Fibroblast of mammary gland (primary cell): Measurements from ENCODE around the gene GAPT.

Source experiments
- DNase-seq: peaks from one replicate; pipeline ENCODE4 v3.0.0-alpha.2; 2010; ENCODE audit warnings: low read depth
- H3K4me3 ChIP-seq: 2 replicates; pipeline ENCODE4 v1.5.1; 2011; ENCODE audit warnings: low read depth, mild to moderate bottlenecking, low read length, moderate library complexity; ENCODE audit not compliant: control insufficient read depth
- TF ChIP-seq, protein P1 (sequence below): conservative IDR thresholded peaks from 2 replicates; pipeline ENCODE4 v1.5.1; 2011; ENCODE audit warnings: low read depth, low read length, inconsistent platforms; ENCODE audit not compliant: control insufficient read depth, insufficient read depth

The GAPT gene

DNA sequence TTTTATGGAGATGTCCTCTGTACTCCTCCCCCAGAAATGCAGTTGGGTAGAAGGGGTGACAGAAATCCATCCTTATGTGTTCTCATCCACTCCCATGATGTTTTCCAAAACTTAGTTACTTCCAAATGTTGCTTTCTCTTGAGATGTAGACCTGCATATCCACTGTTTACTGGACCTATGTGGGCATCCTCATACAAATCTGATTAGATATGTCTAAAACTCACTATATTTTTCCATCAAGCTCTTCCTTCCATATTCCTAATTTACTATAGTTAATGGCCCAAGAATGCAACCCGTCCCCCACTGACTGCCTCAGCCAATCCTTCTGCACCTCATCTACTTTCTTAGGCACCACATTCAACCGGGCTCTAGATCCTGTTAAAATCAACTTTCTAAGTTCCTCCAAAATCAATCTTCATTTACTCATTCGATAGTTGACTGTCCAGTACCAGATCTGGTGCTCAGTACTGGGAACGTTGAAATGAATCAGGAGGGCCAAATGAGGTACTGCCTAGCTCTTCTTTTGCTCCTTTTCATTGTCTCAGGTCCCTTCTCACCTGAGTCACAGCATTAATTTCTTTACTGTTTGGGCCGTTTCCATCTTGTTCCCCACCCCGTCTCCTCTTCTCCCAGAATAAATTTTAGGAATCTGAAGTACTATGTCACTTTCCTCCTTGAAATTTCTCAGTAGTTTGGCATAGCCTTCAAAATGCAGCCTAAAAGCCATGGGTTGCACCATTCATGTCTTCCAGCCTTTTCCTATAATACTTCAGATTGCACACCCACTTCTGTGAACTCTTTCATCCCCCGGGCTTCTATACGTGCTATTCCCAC is 39.3 kb upstream of the GAPT start:
- TF ChIP-seq, protein P1, sequence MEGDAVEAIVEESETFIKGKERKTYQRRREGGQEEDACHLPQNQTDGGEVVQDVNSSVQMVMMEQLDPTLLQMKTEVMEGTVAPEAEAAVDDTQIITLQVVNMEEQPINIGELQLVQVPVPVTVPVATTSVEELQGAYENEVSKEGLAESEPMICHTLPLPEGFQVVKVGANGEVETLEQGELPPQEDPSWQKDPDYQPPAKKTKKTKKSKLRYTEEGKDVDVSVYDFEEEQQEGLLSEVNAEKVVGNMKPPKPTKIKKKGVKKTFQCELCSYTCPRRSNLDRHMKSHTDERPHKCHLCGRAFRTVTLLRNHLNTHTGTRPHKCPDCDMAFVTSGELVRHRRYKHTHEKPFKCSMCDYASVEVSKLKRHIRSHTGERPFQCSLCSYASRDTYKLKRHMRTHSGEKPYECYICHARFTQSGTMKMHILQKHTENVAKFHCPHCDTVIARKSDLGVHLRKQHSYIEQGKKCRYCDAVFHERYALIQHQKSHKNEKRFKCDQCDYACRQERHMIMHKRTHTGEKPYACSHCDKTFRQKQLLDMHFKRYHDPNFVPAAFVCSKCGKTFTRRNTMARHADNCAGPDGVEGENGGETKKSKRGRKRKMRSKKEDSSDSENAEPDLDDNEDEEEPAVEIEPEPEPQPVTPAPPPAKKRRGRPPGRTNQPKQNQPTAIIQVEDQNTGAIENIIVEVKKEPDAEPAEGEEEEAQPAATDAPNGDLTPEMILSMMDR, result no peak
- H3K4me3 ChIP-seq, result no peak overlapping the region
- DNase-seq, result no peak

DNA sequence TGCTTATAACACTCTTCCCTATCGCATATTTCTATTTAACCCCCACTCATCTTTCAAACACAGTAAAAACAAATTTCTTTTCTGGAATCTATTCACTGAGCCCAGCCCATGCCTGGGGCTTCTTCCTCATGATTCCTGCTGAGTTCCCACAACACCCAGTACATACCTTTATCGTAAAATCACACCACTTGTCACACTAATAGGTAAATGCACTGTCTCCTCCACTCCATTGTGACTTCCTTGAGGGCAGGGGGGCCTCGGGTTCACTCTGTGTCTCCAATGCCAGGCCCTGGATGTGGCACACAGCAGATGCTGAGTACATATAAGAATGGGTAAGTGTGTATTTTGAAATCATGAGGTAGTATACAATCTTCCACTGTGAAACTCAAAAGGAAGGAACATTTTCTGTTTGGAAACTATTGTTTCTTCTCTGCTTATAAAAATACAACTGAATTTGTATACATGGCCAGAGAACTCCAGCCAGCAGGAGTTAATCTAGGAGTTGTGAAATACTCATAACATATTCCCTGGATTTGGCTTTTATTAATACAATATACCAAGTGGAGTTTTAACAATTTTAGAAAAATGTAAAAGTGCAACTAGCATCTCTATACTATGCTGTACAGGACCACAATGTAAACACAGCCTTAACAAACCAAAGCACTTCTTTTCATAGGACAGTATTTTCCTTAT is 38.5 kb upstream of the GAPT start:
- DNase-seq, result no peak
- TF ChIP-seq, protein P1, result no peak
- H3K4me3 ChIP-seq, result no peak overlapping the region

DNA sequence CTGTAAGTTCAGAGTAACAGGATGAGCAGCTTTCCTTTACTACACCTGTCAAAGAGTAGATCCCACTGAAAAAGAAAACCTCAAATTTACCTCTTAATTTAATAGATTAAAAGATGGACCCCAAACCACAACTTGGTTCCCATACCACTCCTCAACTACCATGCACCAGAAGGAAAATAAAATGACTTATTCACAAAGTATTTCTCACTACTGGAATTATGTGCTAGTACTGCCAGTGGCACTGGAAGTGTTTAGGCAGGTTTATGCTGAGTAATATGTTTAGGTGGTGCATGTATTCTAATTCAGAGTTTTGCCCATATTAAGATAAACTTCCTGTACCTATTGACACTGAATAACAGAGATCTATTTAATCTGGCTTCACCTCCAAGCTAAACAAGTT is 37.9 kb upstream of the GAPT start:
- DNase-seq, result no peak
- H3K4me3 ChIP-seq, result no peak overlapping the region
- TF ChIP-seq, protein P1, result no peak

DNA sequence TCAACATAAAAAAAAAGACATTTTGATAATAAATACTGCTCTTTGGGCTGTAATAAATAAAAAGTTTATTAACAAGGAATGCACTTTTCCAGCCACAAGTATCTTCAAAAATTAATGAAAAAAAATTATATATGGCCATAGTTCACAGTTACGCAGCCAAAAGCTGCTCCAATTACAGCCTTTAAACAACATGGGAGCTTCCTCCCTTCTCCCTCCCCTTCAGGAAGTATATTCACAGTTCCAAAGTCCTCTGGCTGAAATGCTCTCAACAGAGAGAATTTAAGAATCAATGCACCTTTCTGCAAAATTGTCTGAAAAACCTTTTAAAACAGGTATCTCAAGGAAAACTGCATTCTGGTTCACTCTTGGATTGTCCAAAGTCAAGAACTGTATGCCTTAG is 37.2 kb upstream of the GAPT start:
- DNase-seq, result no peak
- TF ChIP-seq, protein P1, result no peak
- H3K4me3 ChIP-seq, result no peak overlapping the region

DNA sequence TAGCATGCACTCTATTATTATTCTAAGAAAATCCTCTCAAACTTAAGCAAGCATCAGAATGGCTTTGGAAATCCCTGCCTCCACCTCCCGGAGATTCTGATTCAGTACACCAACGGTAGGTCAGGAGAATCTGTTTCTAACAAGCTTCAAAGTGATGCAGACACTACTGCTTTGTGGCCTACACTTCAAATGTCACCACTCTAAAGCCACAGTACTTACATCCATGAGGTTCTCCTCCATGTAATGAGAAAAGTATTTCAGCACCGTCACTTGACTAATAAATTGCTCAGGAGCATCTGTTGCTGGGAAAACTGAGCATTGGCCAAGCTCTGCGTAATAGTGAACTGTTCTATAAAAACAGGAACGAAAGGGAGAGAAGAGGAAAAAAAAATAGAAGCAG is 36.2 kb upstream of the GAPT start:
- TF ChIP-seq, protein P1, result no peak
- DNase-seq, result peak; percentile 73
- no peak overlapping the region for H3K4me3 ChIP-seq

DNA sequence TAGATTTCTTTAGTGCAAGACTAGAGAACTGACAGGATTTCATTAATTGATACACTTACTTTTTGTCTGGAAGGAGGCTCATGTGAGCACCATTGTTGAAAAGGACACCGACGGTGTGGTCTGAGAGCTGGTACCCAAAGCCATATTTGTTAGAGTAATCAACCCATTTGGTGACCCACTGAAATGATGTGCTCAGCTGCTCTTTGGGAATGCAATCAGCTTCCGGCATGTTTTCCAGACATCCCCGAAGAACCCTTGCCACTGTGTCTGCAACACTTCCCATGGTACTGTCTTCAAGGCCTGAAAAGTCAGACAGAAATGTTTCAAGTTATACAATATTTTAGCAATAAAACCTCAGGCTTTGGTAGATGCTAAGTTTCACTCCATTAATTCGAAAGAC is 35.8 kb upstream of the GAPT start:
- TF ChIP-seq, protein P1, result no peak
- DNase-seq, result no peak
- H3K4me3 ChIP-seq, result no peak overlapping the region
